GM12891 (cell line): ENCODE results near the gene CCDC71.

Experiments used
- DNase-seq: peaks from one replicate; pipeline ENCODE4 v3.0.0; 2011; ENCODE audit warnings: low spot score; ENCODE audit not compliant: insufficient read length
- FAIRE-seq: peaks from 2 replicates; lab custom pipeline; 2011; peaks lifted over from hg19 to GRCh38; lab: Jason Lieb, UNC
- PAX5 ChIP-seq: IDR thresholded peaks from 2 replicates; pipeline ENCODE4 v1.6.1; 2011; ENCODE audit warnings: low read length, moderate library complexity, mild to moderate bottlenecking; ENCODE audit not compliant: insufficient read depth, severe bottlenecking
- POLR2A ChIP-seq: IDR thresholded peaks from 2 replicates; pipeline ENCODE4 v1.6.1; 2011; ENCODE audit warnings: low read depth, low read length, control low read depth
- POLR2AphosphoS5 ChIP-seq: IDR thresholded peaks from 2 replicates; pipeline ENCODE4 v1.6.1; 2011; ENCODE audit warnings: low read depth, low read length, control low read depth
- POU2F2 ChIP-seq: IDR thresholded peaks from 2 replicates; pipeline ENCODE4 v1.6.1; 2011; ENCODE audit warnings: low read depth, mild to moderate bottlenecking, control low read depth, low read length, moderate library complexity
- SPI1 ChIP-seq: IDR thresholded peaks from 2 replicates; pipeline ENCODE4 v1.6.1; 2011; ENCODE audit warnings: low read depth, low read length, control low read depth
- TAF1 ChIP-seq: IDR thresholded peaks from 2 replicates; pipeline ENCODE4 v1.6.1; 2011; ENCODE audit warnings: low read depth, low read length, control low read depth

The CCDC71 gene

GRCh38 chr3:49122886-49123545 is 43.1 kb downstream of the CCDC71 start:
- DNase-seq (no peak), FAIRE-seq (no peak)
- TF ChIP-seq SPI1 (no peak), POLR2A (no peak), TAF1 (no peak), POLR2AphosphoS5 (no peak), POU2F2 (no peak), PAX5 (no peak)

DNA sequence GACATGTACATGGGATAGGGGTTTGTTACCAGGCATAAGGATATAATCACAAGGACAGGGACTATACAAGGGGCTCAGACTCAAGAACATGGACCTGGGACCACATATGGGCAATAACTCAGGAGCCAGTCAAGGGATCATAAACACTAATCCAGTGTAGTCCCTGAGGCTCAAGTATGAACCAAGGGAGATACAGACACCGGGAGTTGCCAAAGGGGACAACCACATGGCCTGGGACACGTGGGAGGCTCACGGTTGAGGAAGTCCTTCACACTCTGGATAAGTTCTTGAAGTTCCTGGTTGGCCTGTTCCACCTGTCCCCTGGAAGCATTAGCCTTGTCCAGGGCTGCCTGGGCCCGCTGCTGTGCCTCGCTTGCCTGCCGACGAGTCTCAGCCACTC is 43.7 kb downstream of the CCDC71 start:
- no peak for FAIRE-seq
- DNase-seq = no peak

GRCh38 chr3:49122022-49122421 is 44.1 kb downstream of the CCDC71 start:
- no peak for FAIRE-seq
- no peak for TF ChIP-seq SPI1
- no peak for TF ChIP-seq POLR2AphosphoS5
- no peak for TF ChIP-seq POLR2A
- no peak for TF ChIP-seq PAX5
- TF ChIP-seq TAF1 = no peak
- TF ChIP-seq POU2F2 = no peak
- DNase-seq = no peak

More for the DNA sequence above, 43.7 kb downstream of the CCDC71 start:
- TF ChIP-seq POLR2A = no peak
- TF ChIP-seq SPI1 = no peak
- no peak for TF ChIP-seq TAF1
- TF ChIP-seq POLR2AphosphoS5 = no peak
- no peak for TF ChIP-seq POU2F2
- TF ChIP-seq PAX5 = no peak

GRCh38 chr3:49121132-49121736 is 44.9 kb downstream of the CCDC71 start:
- FAIRE-seq (no peak), DNase-seq (no peak)
- TF ChIP-seq SPI1 = no peak
- no peak for TF ChIP-seq TAF1
- no peak for TF ChIP-seq POU2F2
- TF ChIP-seq POLR2AphosphoS5 = no peak
- no peak for TF ChIP-seq POLR2A

- TF ChIP-seq POLR2A (peak; percentile 86), PAX5 (peak; percentile 37), POU2F2 (no peak), SPI1 (no peak), POLR2AphosphoS5 (peak; percentile 87), TAF1 (peak; percentile 56; the same call in 1 of the 2 replicates)
- DNase-seq = peak; percentile 100
- peak; percentile 99 for FAIRE-seq
Measured at GRCh38 chr3:49120438-49121131, 45.5 kb downstream of the CCDC71 start, which contains the start of gene USP19. TSS of gene USP19 (minus strand) at chr3:49120823. CDS start at chr3:49119145, 1,678 bp downstream.

GRCh38 chr3:49120096-49120437 is 46.1 kb downstream of the CCDC71 start:
- DNase-seq (no peak), FAIRE-seq (no peak)
- TF ChIP-seq PAX5 (no peak), SPI1 (no peak), TAF1 (no peak)

- FAIRE-seq (no peak), DNase-seq (no peak)
- TF ChIP-seq SPI1 (no peak), POLR2AphosphoS5 (no peak), PAX5 (no peak), POLR2A (no peak), TAF1 (no peak), POU2F2 (no peak)
Measured at GRCh38 chr3:49119439-49119838, 46.7 kb downstream of the CCDC71 start.

GRCh38 chr3:49119036-49119435 is 47.1 kb downstream of the CCDC71 start:
- TF ChIP-seq POLR2A (no peak), SPI1 (no peak), POLR2AphosphoS5 (no peak), TAF1 (no peak), POU2F2 (no peak), PAX5 (no peak)
- DNase-seq (no peak), FAIRE-seq (no peak)
